Stimulated activated CD4-positive, alpha-beta T cell treated with anti-CD3 and anti-CD28 coated beads, Interleukin-15, amount 100 ng/mL, for 24 hours (primary cell): ENCODE data around the gene DCAF12.
"Not testable (repeated sequence)": the region's sequence is repeated elsewhere in the genome, so short reads cannot be mapped to it uniquely, and the experiment has no call there.

Source experiments
- DNase-seq: peaks from one replicate; pipeline ENCODE4 v3.0.0-alpha.2; 2020

DCAF12 gene

GRCh38 chr9:34126207-34127034 lies at the start of gene DCAF12:
Gene DCAF12 (minus strand): TSS chr9:34126698. CDS start chr9:34126431, 267 bp downstream.
- peak; percentile 93 for DNase-seq

GRCh38 chr9:34176089-34176488 lies 49.6 kb upstream of the DCAF12 start:
- no peak for DNase-seq

- peak; percentile 43 for DNase-seq
These were observed 45.4 kb upstream of the DCAF12 start for GRCh38 chr9:34171753-34172535.

GRCh38 chr9:34170237-34170991 lies 43.9 kb upstream of the DCAF12 start:
- DNase-seq: no peak

GRCh38 chr9:34169125-34169524 lies 42.6 kb upstream of the DCAF12 start:
- no peak for DNase-seq

- DNase-seq: no peak
These were observed 36.9 kb upstream of the DCAF12 start for GRCh38 chr9:34163434-34163833.

- no peak for DNase-seq
These were observed 31.9 kb upstream of the DCAF12 start for GRCh38 chr9:34158362-34158869.

GRCh38 chr9:34157898-34158297 lies 31.4 kb upstream of the DCAF12 start:
- DNase-seq: no peak

GRCh38 chr9:34157318-34157717 lies 30.8 kb upstream of the DCAF12 start:
- no peak for DNase-seq

- DNase-seq: no peak
These were observed 27.6 kb upstream of the DCAF12 start for GRCh38 chr9:34154057-34154456.

GRCh38 chr9:34151398-34151797 lies 24.9 kb upstream of the DCAF12 start:
- no peak for DNase-seq

GRCh38 chr9:34145165-34145564 lies 18.7 kb upstream of the DCAF12 start:
- DNase-seq: no peak

GRCh38 chr9:34143116-34143515 lies 16.6 kb upstream of the DCAF12 start:
- no peak for DNase-seq

- DNase-seq: no peak
These were observed 14.4 kb upstream of the DCAF12 start for GRCh38 chr9:34140853-34141252.

GRCh38 chr9:34139477-34140146 lies 13.1 kb upstream of the DCAF12 start:
- DNase-seq: no peak

GRCh38 chr9:34138644-34139043 lies 12.1 kb upstream of the DCAF12 start:
- DNase-seq: not testable (repeated sequence)

- DNase-seq: no peak
These were observed 8.0 kb upstream of the DCAF12 start for GRCh38 chr9:34134521-34134920.

- DNase-seq: no peak
These were observed 7.0 kb upstream of the DCAF12 start for GRCh38 chr9:34133436-34133949.

- DNase-seq: no peak
These were observed 5.1 kb upstream of the DCAF12 start for GRCh38 chr9:34131571-34131970.

- no peak for DNase-seq
These were observed 794 bp upstream of the DCAF12 start for GRCh38 chr9:34127035-34127948.

- DNase-seq: peak; percentile 18
These were observed 754 bp downstream of the DCAF12 start for GRCh38 chr9:34125681-34126206.
